Breast epithelium (tissue), 4 donors: Measurements from ENCODE around the gene INSIG1. TPM values are rescaled to one million over a fixed set of nuclear protein-coding genes. Genes with fewer than 3 reads are reported as not detected.
A peak's percentile ranks its signal among the peaks of the same experiment; 100 is the strongest.

Experiments used
- DNase-seq, 2 donors: peaks; one replicate each; pipeline ENCODE4 v3.0.0-alpha.2; 2019; ENCODE audit warnings: low spot score in 2 of 2
- H3K27ac ChIP-seq, 2 donors: fragments of 200-600 bp; sonication (generic) in 1 of 2; one replicate each; pipeline ENCODE4 v1.5.1; 2016 to 2019; ENCODE audit warnings: mild to moderate bottlenecking in 1 of 2
- H3K27me3 ChIP-seq, 2 donors: fragments of 200-600 bp; sonication (generic) in 1 of 2; one replicate each; pipeline versions ENCODE4 v1.5.1 to v1.6.0; 2017 to 2019; ENCODE audit warnings: control low read depth in 1 of 2, mild to moderate bottlenecking in 1 of 2
- H3K36me3 ChIP-seq: fragments of 200-600 bp; one replicate; pipeline ENCODE4 v1.5.1; 2019
- H3K4me1 ChIP-seq, 2 donors: fragments of 200-600 bp; sonication (generic); one replicate each; pipeline ENCODE4 v1.5.1; 2016 to 2019; ENCODE audit warnings: control low read depth in 1 of 2
- H3K4me3 ChIP-seq, 3 donors: fragments of 200-600 bp; sonication (generic); 1 replicate in 2 of 3; 2 replicates in 1 of 3; pipeline ENCODE4 v1.5.1; 2016 to 2019; ENCODE audit warnings: mild to moderate bottlenecking in 3 of 3, moderate library complexity in 2 of 3
- H3K9me3 ChIP-seq, 2 donors: fragments of 200-600 bp; sonication (generic) in 1 of 2; one replicate each; pipeline ENCODE4 v1.5.1; 2016 to 2019; ENCODE audit warnings: control low read depth in 1 of 2
- POLR2A ChIP-seq: fragments of 450-650 bp; IDR thresholded peaks from one replicate; pipeline ENCODE4 v1.6.1; 2016; ENCODE audit warnings: antibody characterized with exemption, mild to moderate bottlenecking, moderate library complexity
- POLR2AphosphoS5 ChIP-seq, 3 donors: sonication (generic); formaldehyde crosslinking; IDR thresholded peaks; one replicate each; pipeline ENCODE4 v1.6.1; 2017; ENCODE audit warnings: antibody characterized with exemption in 3 of 3
- intact Hi-C: fragments of 100-400 bp; cut with DNase I; formaldehyde crosslinking; loops from one replicate; pipeline ENCODE4 v1.15.1; 2023; ENCODE audit warnings: low total_unique reads
- total RNA-seq, 3 donors: library from RNA; depleted of rRNA; stranded (reverse); fragments of >200 nt; gene quantifications; one replicate each; pipeline ENCODE4 v1.1.0, GENCODE V29; 2016
- TF ChIP-seq, protein P1 (sequence below), 3 donors: fragments of 450-650 bp; IDR thresholded peaks; one replicate each; pipeline ENCODE4 v1.5.1; 2016 to 2017; ENCODE audit warnings: antibody characterized with exemption in 3 of 3, mild to moderate bottlenecking in 3 of 3, moderate library complexity in 3 of 3

Gene INSIG1
- total RNA-seq, 3 donors from 2014 or later = 37.0 to 89.6 (median 66.0) TPM

DNA sequence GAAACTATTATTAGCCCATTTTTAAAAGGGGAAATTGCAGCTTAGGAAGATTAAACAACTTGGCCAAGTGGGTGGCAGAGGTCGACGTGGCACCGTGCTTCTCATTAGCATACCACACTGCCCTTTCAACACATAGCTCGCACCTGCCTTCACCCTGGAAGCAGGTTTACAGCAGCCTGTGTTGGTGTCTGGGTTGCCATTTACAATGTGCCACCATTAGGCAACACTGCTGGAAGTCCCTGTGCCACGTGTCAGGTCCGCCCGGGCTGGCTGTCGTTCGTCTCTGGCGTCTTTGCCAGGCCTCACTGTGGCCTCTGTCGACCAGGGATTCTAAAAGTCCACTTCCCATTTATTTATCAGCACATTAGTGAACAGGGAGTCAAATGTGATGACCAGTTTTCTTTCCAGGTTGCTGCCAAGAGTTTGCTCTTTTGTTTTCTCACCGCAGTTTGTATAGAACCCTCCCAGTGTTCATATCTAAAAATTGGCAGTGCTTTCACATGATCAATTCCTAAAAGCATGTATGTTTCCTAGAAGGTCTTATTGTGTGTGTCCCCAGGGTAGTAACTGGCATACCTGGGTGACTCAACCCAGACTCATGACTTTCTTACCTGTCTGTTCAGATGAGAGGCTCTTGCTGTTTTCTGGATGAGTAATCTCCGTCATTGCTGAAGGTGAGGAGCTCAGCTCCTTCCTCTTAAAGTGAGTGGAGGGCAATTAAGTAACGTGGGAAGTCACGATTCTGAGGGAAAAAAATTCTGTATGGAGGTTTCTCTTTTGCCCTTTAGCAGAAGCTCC is 9.2 kb downstream of the INSIG1 start:
- DNase-seq = no peak
- Histone ChIP-seq H3K27ac (peak overlapping the region in 1 of 2 donors; percentile 14), H3K4me1 (no peaks in the 10 kb centered on the region), H3K4me3 (no peak overlapping the region), H3K36me3 (no peaks in the 10 kb centered on the region), H3K9me3 (no peaks in the 10 kb centered on the region), H3K27me3 (no peaks in the 10 kb centered on the region)
- TF ChIP-seq, protein P1, sequence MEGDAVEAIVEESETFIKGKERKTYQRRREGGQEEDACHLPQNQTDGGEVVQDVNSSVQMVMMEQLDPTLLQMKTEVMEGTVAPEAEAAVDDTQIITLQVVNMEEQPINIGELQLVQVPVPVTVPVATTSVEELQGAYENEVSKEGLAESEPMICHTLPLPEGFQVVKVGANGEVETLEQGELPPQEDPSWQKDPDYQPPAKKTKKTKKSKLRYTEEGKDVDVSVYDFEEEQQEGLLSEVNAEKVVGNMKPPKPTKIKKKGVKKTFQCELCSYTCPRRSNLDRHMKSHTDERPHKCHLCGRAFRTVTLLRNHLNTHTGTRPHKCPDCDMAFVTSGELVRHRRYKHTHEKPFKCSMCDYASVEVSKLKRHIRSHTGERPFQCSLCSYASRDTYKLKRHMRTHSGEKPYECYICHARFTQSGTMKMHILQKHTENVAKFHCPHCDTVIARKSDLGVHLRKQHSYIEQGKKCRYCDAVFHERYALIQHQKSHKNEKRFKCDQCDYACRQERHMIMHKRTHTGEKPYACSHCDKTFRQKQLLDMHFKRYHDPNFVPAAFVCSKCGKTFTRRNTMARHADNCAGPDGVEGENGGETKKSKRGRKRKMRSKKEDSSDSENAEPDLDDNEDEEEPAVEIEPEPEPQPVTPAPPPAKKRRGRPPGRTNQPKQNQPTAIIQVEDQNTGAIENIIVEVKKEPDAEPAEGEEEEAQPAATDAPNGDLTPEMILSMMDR (IDR thresholded peaks at IDR 0.05) = no peak
- no peak for TF ChIP-seq POLR2AphosphoS5 (IDR thresholded peaks at IDR 0.05)
- no peak for TF ChIP-seq POLR2A
- intact Hi-C loops = no loop called here

DNA sequence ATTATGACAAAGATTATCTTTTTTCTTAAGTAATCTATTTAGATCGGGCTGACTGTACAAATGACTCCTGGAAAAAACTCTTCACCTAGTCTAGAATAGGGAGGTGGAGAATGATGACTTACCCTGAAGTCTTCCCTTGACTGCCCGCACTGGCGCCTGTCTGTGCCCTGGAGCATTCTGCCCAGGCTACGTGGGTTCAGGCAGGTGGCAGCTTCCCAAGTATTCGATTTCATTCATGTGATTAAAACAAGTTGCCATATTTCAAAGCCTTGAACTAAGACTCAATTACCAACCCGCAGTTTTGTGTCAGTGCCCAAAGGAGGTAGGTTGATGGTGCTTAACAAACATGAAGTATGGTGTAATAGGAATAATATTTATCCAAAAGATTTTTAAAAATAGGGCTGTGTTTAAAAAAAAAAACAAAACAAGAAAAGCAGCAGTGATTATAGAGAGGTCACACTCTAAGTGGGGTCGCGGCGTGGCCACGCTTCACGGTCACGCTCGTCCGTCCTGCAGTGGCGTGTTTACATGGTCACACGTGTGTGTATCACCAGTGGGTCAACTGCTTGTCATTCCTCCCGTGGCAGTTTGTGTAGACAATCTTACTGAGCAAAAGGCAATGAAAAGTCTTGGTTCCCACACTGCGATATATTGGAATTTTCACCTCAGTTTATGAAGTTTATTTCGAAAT is 10.8 kb downstream of the INSIG1 start:
- intact Hi-C loops = no loop called here
- H3K27ac ChIP-seq = no peak overlapping the region
- H3K36me3 ChIP-seq = no peaks in the 10 kb centered on the region
- no peak for DNase-seq
- TF ChIP-seq, protein P1 (IDR thresholded peaks at IDR 0.05) = no peak
- peak in 1 of 3 donors; percentile 47 for TF ChIP-seq POLR2AphosphoS5 (IDR thresholded peaks at IDR 0.05)
- TF ChIP-seq POLR2A = no peak
- H3K4me1 ChIP-seq = no peaks in the 10 kb centered on the region
- H3K9me3 ChIP-seq = no peaks in the 10 kb centered on the region
- H3K4me3 ChIP-seq = no peak overlapping the region
- no peaks in the 10 kb centered on the region for H3K27me3 ChIP-seq

DNA sequence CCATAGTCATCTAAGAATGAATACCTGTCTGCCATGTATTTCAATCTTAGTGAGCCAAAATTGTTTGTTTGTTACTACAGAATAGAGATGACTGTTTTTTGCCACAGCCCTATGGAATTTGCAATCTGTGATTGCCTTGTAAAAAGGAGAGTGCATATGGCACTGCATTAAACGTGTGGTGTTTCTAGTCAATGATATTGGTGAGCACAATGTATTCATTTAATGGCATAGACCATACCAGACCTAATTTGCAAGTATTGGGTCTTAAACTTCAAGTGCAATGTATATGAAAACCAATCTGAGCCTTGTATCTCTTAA is 11.3 kb downstream of the INSIG1 start:
- Histone ChIP-seq H3K27me3 (no peaks in the 10 kb centered on the region), H3K4me3 (no peak overlapping the region), H3K9me3 (no peaks in the 10 kb centered on the region), H3K4me1 (no peaks in the 10 kb centered on the region), H3K36me3 (no peaks in the 10 kb centered on the region), H3K27ac (no peak overlapping the region)
- intact Hi-C loops = no loop called here
- no peak for DNase-seq
- no peak for TF ChIP-seq POLR2A

DNA sequence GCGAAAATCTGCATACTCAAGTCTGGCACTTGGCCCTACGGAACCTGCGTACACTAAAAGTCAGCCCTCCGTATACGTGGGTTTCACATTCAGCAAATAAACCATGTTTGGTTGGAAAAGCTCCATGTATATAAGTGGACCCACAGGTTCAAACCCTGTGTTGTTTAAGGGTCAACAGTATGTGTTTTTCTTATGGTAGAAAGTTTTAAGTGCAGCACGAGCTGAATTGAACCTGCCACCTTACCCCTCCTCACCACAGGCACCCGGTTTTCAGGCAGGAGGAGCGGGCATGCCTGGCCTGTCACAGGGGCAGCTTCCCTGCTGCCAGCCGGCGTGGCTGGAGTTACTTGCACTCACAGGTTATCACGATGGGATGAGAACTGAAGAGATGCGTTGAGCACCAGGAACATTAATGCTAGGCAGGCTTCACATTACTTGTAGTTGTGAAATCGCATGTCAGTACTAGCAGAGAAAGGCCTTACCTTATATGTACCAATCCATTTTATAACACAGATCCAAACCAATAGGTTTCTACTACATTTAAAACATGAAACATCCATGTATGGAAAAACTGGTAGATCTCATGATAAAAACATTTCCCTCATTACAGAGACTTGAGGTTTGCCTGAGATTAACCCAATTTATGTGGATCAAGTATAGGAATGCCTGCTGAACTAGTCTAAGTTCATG is 12.9 kb downstream of the INSIG1 start:
- H3K4me3 ChIP-seq = no peak overlapping the region
- intact Hi-C loops = no loop called here
- DNase-seq = no peak

DNA sequence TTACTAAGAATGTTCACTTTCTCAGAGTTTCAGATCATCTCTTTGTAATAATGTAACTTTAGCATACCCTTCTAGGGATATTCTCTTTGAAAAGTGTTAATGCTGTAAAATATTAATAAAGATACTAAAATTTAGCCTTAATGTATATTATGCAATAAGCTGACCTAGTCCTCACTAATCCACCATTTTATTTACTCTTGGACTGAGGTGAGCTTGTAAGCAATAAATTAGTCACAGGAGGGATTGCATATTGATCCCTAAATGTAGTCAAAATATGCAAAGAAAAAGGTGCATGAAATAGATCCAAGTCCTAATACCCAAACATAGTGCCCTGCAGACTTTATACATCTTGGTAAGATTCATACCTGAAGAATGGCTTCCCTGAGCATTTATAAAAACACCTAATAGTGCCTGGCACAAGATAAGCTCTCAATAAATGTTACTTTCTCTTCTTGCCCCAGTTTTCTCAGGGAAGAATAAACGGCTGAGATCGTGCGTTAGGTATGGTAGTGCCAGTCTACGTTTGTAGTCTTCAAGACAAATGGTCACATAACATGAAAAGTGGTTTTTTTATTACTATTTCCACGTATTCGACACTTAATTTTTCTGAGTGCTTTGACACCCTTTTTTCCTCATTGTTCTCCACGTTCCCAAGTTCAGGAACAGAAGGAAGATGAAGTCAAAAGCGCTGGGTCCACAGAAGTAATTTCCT is 14.3 kb downstream of the INSIG1 start:
- no peaks in the 10 kb centered on the region for H3K27me3 ChIP-seq
- no peak for DNase-seq
- no peaks in the 10 kb centered on the region for H3K36me3 ChIP-seq
- no peak overlapping the region for H3K4me3 ChIP-seq
- no peak overlapping the region for H3K27ac ChIP-seq
- TF ChIP-seq POLR2AphosphoS5 (IDR thresholded peaks at IDR 0.05) = no peak
- TF ChIP-seq, protein P1 (IDR thresholded peaks at IDR 0.05) = no peak
- no peak for TF ChIP-seq POLR2A
- no peaks in the 10 kb centered on the region for H3K4me1 ChIP-seq
- intact Hi-C loops = no loop called here
- no peaks in the 10 kb centered on the region for H3K9me3 ChIP-seq

More for the DNA sequence above, 12.9 kb downstream of the INSIG1 start:
- TF ChIP-seq POLR2A = no peak
- no peak for TF ChIP-seq POLR2AphosphoS5 (IDR thresholded peaks at IDR 0.05)
- TF ChIP-seq, protein P1 (IDR thresholded peaks at IDR 0.05) = no peak
- Histone ChIP-seq H3K36me3 (no peaks in the 10 kb centered on the region), H3K27ac (no peak overlapping the region), H3K4me1 (no peaks in the 10 kb centered on the region), H3K27me3 (no peaks in the 10 kb centered on the region), H3K9me3 (no peaks in the 10 kb centered on the region)
